ENCODE data around the gene PAM.
"Not testable (repeated sequence)": the region's sequence is repeated elsewhere in the genome, so short reads cannot be mapped to it uniquely, and the experiment has no call there.

GRCh38 chr5:102775756-102776155 is 20.7 kb downstream of the PAM start:
- TF ChIP-seq EZH2 (IDR thresholded peaks at IDR 0.05; ENCODE audit: low read length, unreplicated experiment); CTCF (conservative IDR thresholded peaks at IDR 0.05; ENCODE audit: low read depth, low read length): not testable (repeated sequence)

All from PC-3 (cell line).